Activated CD4-positive, alpha-beta T cell treated with anti-CD3 and anti-CD28 coated beads, Interleukin-2, amount 10 ng/mL, durations not matched to agents 24 days and 14 days (primary cell): Measurements from ENCODE around the gene ATG9A. TPM values are rescaled to one million over a fixed set of nuclear protein-coding genes. Genes with fewer than 3 reads are reported as not detected.
A peak's percentile ranks its signal among the peaks of the same experiment; 100 is the strongest.

Source experiments
- DNase-seq: peaks from one replicate; pipeline ENCODE4 v3.0.0; 2022
- H3K27ac Mint-ChIP-seq: one replicate; pipeline ENCODE4 v1.8.0; 2022; ENCODE audit warnings: mild to moderate bottlenecking, mixed read lengths
- H3K27me3 Mint-ChIP-seq: one replicate; pipeline ENCODE4 v1.8.0; 2022; ENCODE audit warnings: mixed read lengths
- H3K36me3 Mint-ChIP-seq: one replicate; pipeline ENCODE4 v1.8.0; 2022; ENCODE audit warnings: low read depth, mild to moderate bottlenecking, mixed read lengths
- H3K4me1 Mint-ChIP-seq: one replicate; pipeline ENCODE4 v1.8.0; 2021; ENCODE audit warnings: mixed read lengths
- H3K4me3 Mint-ChIP-seq: one replicate; pipeline ENCODE4 v1.8.0; 2022; ENCODE audit warnings: mild to moderate bottlenecking, moderate library complexity, mixed read lengths
- H3K9me3 Mint-ChIP-seq: one replicate; pipeline ENCODE4 v1.8.0; 2021; ENCODE audit warnings: mixed read lengths
- intact Hi-C: fragments of 100-400 bp; cut with micrococcal nuclease; formaldehyde crosslinking; loops from one replicate; pipeline ENCODE4 v1.15.1; 2023
- total RNA-seq: library from RNA; stranded (reverse); gene quantifications from 2 replicates; pipeline ENCODE4 v1.2.3, GENCODE V29; 2022

The ATG9A gene
- total RNA-seq, 1 donor from 2014 or later = 67.2 TPM

DNA sequence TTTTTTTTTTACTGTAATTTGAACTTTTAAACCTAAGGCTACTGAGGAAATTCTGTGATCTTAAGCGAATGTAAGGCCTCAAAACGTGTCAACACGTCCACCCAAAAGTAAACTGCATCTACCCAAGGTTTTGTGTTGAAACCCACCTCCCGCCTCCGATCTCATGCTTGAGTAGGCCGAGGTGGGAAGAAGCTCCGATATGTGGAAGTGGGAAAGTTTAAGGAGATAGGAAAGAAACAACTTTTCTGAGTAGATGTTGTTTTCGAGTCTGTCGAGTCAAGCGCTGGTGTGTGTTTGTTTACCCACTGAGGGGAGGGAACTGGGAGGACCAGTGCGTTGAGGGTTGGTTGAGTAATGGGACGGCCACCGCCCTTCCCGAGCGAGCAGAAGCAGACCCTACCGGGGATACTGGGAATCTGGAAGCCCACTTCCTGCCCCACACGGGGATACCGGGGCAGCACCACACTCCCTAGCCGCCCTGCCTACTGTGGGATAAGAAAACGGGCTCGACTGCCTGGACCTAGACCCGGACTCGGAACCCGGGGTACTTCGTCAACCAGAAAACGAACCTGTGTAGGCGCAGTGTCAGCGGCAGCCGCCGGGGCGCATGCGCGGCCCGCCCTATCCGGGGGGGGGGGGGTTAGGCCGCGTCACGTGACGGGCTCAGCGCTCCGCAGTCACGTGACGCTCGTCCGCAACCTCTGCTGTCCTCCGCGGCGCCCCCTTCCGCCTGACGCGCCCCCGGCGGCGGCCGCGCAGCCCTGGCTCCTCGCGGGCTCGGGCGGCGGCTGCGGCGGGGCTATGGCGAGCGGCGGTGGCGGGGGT lies 51.7 kb downstream of the ATG9A start, which contains the start of gene RETREG2:
RETREG2 (plus strand) TSS at position 724 of the 825 bp plus-strand sequence; CDS start at position 802, 78 bp downstream.
- no peaks in the 10 kb centered on the region for H3K9me3 Mint-ChIP-seq

DNA sequence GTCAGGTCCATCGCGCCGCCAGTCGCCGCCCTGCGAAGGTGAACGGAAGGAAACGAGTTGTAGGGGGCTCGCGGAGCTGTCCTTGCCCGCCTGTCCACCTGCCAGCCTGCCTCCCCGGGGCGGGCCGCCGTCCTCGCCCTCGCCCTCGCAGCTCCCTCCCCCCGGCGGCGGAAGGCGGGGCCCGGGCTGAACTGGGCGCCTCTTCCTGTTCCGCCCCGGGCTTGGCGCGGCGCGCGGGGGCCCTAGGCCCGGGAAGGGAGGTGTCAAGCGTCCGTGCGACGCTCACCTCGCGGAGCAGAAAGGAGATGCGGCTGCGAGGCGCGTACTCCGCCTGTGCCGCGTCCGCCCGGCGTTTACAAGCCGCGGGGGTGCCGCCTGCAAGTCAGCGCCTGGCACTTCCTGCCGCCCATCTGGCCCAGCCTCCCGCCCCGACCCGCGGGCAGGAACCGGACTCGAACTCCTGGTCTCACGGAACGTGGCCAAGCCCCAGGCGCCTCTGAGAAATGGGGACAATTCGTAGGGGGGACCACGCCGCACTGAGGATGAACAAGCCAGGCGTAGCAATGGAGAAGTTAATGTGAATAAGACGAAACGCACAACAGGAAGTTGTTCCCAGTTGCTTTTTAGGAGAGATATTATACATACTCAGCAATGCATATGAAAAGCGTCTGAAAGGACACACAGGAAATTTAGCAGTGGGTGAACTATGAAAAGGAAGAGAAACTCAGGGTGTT lies 52.5 kb downstream of the ATG9A start, which contains the start of gene CNPPD1:
CNPPD1 (minus strand) TSS at position 108 of the 734 bp plus-strand sequence; CDS start at position 11, 97 bp downstream.
- Mint-ChIP-seq H3K9me3 (no peaks in the 10 kb centered on the region), H3K27me3 (no peaks in the 10 kb centered on the region), H3K36me3 (peaks cover 56% of the 10 kb centered on the region), H3K4me1 (peaks cover 60% of the 10 kb centered on the region), H3K4me3 (peak within 1 kb of the TSS; percentile 94), H3K27ac (peak within 1 kb of the TSS; percentile 99)
- peak; percentile 97 for DNase-seq
- intact Hi-C loops = loop anchor here (1.0 to 5.0 kb wide), 11 partner anchors 17 to 960 kb away; partner anchors contain the start of genes ANKZF1, ARPC2, ATG9A and CNOT9

More for the DNA sequence above, 51.7 kb downstream of the ATG9A start, which contains the start of gene RETREG2:
- DNase-seq = peak; percentile 93
- H3K4me3 Mint-ChIP-seq = peak within 1 kb of the TSS; percentile 94
- peaks cover 62% of the 10 kb centered on the region for H3K4me1 Mint-ChIP-seq
- H3K36me3 Mint-ChIP-seq = peaks cover 50% of the 10 kb centered on the region
- peak within 1 kb of the TSS; percentile 99 for H3K27ac Mint-ChIP-seq
- intact Hi-C loops = loop anchor here (1.0 to 5.0 kb wide), 13 partner anchors 17 to 960 kb away; partner anchors contain the start of genes ANKZF1, ARPC2, ATG9A and CHPF
- H3K27me3 Mint-ChIP-seq = no peaks in the 10 kb centered on the region

DNA sequence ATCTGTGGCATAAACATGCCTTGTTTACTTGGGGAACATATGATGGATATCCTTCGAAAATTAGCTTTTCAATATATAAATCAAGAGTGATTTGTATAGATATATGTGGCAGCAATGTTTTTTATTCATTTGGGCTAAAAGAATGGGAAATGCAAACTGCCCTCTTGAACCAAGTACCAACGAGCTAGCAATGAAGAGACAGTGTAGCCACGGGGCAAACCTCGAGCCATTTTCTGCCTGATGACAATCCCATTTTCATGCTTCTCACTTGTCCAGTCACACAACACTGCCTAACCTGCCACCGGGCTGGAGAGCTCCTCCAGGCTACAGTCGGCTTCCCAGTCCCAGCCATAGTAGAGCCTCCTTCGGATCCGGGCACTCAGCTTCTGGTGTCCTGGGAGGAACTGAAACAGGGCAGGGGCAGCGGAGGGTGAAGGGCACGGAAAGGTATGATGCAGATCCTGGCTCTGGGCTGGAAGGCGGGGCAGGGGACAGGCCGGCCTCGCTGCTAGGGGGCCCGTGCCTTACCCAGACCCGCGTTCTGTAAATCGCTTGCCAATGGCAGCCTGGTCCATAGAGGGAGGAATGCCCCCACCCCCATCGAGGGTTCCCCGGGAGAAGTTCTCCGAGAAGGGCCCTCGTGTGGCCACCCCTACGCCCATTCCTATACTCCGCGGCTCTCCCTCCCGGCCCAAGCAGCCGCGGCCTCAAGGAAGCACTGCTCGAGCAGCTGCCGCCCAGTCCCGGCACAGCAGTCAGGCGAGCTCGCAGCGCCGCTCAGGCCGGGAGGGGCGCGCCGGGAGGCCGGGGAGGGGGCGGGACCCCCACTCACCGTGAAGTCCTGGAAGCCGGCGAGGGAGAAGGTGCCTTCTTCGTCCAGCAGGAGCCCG lies 53.3 kb downstream of the ATG9A start:
- peaks cover 53% of the 10 kb centered on the region for H3K36me3 Mint-ChIP-seq
- intact Hi-C loops = loop anchor here (2.0 to 5.0 kb wide), 4 partner anchors 119 to 959 kb away; partner anchors contain the start of genes ARPC2, CNOT9, CTDSP1 and USP37
- H3K4me3 Mint-ChIP-seq = peak overlapping the region; percentile 94
- DNase-seq = peak; percentile 78
- peaks cover 52% of the 10 kb centered on the region for H3K4me1 Mint-ChIP-seq
- no peaks in the 10 kb centered on the region for H3K27me3 Mint-ChIP-seq
- peak overlapping the region; percentile 84 for H3K27ac Mint-ChIP-seq
- H3K9me3 Mint-ChIP-seq = no peaks in the 10 kb centered on the region

DNA sequence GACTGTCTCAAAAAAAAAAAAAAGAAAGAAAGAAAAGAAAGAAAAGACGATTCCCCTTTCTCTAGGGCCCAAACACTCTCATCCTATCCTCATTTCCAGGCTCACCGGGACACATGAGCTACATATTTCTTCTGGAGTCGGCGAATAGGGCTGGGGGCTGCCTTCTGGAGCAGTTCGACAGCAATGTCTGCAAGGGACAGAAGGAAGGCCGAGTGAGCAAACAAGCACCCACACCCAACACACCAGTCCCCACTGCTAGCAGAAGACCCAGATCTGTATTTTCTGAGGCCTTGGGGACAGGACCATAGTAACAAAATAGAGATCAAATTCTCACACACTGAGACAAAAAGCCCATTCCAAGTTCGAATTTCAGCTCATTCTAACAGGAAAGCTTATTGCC lies 54.0 kb downstream of the ATG9A start:
- H3K4me3 Mint-ChIP-seq = peak overlapping the region; percentile 94
- peaks cover 45% of the 10 kb centered on the region for H3K4me1 Mint-ChIP-seq
- peaks cover 48% of the 10 kb centered on the region for H3K36me3 Mint-ChIP-seq
- H3K27ac Mint-ChIP-seq = peak overlapping the region; percentile 84
- peak; percentile 56 for DNase-seq
- H3K27me3 Mint-ChIP-seq = no peaks in the 10 kb centered on the region
- H3K9me3 Mint-ChIP-seq = no peaks in the 10 kb centered on the region
- intact Hi-C loops = loop anchor here (5.0 kb wide), 1 partner anchor 958 kb away; the partner anchor contains the start of gene ARPC2

DNA sequence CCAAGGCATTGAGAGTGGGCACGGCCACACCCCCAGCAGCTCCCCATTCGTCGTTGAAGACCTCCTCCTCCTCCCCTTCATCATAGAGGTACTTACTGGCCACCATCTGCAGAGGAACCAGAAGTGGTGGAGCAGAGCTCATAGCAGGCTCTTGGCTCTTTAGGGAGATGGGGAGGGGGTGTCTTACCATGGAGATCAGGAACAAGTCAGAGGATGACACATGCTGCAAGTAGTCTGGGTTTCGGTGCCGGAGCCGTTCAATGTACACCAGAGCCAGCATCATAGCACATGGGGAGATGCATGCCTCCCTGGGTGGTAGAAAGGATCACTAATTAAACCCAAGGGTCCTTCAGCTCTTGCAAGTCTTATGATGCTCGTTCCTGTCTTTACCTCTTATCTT lies 54.6 kb downstream of the ATG9A start:
- Mint-ChIP-seq H3K9me3 (no peaks in the 10 kb centered on the region), H3K36me3 (peaks cover 43% of the 10 kb centered on the region), H3K27me3 (no peaks in the 10 kb centered on the region), H3K4me1 (peaks cover 41% of the 10 kb centered on the region), H3K4me3 (peak overlapping the region; percentile 94), H3K27ac (peak overlapping the region; percentile 67)
- intact Hi-C loops = loop anchor here (5.0 kb wide), 1 partner anchor 958 kb away; the partner anchor contains the start of gene ARPC2
- DNase-seq = peak; percentile 55

DNA sequence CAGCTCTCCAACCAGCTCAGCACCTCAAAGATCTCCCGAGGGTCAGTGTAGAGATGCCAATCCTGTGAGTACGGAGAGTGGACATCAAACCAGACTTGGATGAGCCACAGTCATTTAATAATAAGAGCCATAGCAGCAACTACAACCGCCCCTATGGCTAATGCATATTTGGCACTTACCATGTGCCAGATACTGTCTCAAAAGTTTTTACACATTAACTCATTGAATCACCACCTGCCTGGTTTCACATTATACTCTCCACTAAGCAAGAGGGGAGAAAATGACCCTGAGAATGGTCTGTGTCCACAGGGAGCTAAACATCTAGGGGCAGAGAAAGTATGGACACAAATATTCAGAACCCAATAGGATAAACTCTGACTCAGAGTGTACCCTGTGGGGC lies 55.3 kb downstream of the ATG9A start:
- Mint-ChIP-seq H3K27ac (peak overlapping the region; percentile 67), H3K4me1 (peaks cover 34% of the 10 kb centered on the region), H3K9me3 (no peaks in the 10 kb centered on the region), H3K27me3 (no peaks in the 10 kb centered on the region), H3K36me3 (peaks cover 40% of the 10 kb centered on the region), H3K4me3 (peak overlapping the region; percentile 94)
- intact Hi-C loops = no loop called here
- DNase-seq = peak; percentile 49

DNA sequence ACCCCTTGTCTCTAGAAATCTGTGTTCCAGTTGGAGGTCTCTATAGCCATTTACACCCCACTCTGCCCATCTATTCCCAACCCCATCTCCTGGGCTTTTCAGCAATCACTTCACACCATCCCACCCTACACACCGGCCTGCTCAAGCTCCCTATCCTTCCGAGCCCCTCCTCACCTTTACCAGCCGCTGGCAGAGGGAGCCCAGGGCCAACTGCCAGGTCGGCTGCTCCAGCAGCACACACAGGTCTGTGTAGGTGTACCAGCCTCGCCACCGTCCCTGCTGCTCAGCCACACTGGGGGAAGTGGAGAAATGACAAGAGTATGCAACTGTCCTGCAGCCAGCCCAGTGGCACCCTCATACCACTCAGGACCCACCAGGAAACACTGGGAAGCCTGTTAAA lies 56.3 kb downstream of the ATG9A start:
- Mint-ChIP-seq H3K4me3 (no peak overlapping the region), H3K4me1 (peaks cover 28% of the 10 kb centered on the region), H3K27ac (no peak overlapping the region), H3K9me3 (no peaks in the 10 kb centered on the region), H3K36me3 (peaks cover 39% of the 10 kb centered on the region), H3K27me3 (no peaks in the 10 kb centered on the region)
- DNase-seq = peak; percentile 56
- intact Hi-C loops = no loop called here

DNA sequence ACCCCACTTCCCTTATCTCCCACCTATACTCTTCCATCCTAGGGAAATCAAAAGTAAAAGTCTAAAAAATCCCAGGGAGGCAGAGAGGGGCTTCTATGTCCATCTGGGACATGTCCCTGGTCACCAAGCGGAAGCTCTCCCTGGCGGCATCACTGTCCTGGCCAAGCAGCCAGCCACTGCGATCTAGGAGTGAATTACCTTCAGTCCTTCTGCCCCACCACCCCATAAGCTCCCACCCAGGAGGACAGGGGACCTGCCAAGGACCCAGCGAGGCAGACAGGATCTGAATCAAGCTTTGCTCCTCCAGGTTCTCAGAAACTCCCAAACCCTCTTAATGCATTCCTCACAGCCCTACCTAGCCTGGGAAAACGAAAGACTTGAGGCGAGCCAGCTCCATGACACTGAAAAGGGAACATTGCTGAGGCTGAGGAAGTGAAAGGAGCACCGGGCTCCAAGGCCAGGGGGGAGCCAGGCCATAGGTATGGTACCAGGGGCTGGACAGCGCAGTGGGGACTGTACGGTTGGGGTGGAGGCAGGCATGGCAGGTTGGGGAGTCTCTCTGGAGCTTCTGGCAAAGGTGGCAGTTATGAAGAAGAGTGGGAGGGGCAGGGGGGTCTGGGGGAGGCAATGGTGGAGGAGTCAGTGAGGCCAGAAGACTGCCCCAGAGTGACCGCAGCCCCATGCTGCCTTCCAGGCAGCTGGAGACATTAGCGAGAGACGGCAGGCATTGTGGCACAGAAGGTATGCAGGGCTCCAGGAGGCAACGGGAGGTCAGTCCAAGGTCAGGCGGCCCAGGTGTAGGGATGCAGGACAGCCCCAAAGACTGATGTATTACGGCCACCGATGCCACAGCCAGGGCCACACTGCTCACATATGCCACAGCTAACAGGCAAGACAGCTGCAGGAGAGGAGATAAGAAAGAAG lies 56.9 kb downstream of the ATG9A start:
- Mint-ChIP-seq H3K36me3 (peaks cover 38% of the 10 kb centered on the region), H3K4me3 (no peak overlapping the region), H3K4me1 (peaks cover 26% of the 10 kb centered on the region), H3K27me3 (no peaks in the 10 kb centered on the region), H3K9me3 (no peaks in the 10 kb centered on the region), H3K27ac (no peak overlapping the region)
- intact Hi-C loops = no loop called here
- DNase-seq = peak; percentile 53

DNA sequence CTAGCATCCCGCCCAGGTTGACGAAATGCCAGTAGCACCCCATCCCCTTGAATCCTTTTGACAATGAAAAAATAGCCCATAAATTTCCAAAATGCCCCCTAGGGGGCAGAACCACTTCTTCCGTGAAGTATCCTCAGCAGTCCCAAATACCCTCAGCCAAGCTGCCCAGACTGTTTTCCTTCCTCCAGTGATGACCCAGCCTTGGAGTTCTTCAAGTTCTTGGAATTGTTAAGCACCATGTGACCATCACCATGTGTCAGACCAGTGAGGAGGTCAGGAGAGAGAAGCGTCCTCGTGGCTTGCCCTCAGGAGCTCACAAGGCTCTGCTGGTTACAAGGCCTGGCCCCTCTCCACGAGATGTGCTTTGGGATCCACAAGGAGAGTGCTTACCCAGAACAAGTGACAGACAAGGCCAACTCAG lies 58.2 kb downstream of the ATG9A start:
- H3K36me3 Mint-ChIP-seq = peaks cover 37% of the 10 kb centered on the region
- peaks cover 21% of the 10 kb centered on the region for H3K4me1 Mint-ChIP-seq
- H3K27ac Mint-ChIP-seq = no peak overlapping the region
- DNase-seq = peak; percentile 83
- H3K27me3 Mint-ChIP-seq = no peaks in the 10 kb centered on the region
- no peak overlapping the region for H3K4me3 Mint-ChIP-seq
- intact Hi-C loops = no loop called here
- H3K9me3 Mint-ChIP-seq = no peaks in the 10 kb centered on the region

DNA sequence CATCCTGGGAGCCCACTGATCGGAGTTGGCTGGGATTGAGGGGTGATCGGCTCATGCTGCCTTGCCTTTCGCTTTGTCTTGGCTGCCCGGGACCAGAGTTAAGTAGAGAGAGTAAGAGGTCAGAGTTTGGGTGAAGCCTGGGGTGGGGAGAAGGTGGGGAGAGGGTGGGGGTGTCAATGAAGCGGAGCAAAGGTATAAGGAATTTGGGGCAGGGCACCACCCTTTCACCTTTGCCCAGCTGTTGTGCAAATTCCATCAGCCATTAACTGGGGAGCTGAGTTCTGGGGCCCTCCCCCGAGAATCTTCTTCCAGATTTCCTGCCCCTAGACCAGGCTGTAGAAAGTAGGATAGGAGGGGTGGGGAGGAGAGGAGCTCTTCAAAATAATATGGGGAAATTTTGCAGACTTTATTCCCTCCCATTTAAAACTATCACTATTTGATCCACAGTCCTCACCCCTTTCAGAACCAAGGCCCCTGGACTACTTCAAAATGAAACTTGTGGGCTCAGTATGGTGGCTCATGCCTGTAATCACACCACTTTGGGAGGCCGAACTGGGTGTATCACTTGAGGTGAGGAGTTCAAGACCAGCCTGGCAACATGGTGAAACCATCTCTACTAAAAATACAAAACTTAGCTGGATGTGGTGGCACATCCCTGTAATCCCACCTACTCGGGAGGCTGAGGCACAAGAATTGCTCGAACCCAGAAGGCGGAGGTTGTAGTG lies 59.3 kb downstream of the ATG9A start, which contains the start of gene SLC23A3:
SLC23A3 (minus strand) TSS at position 100 of the 725 bp plus-strand sequence; CDS start at position 55, 45 bp downstream.
- intact Hi-C loops = no loop called here
- Mint-ChIP-seq H3K4me3 (no peak within 1 kb of the TSS), H3K9me3 (no peaks in the 10 kb centered on the region), H3K27ac (no peak within 1 kb of the TSS), H3K4me1 (peaks cover 13% of the 10 kb centered on the region), H3K36me3 (peaks cover 34% of the 10 kb centered on the region), H3K27me3 (no peaks in the 10 kb centered on the region)
- peak; percentile 52 for DNase-seq
